ENCODE measurements around the gene IGF2R.

The IGF2R gene

GRCh38 chr6:160120087-160120486 lies 151.2 kb downstream of the IGF2R start:
- TF ChIP-seq, protein P1, sequence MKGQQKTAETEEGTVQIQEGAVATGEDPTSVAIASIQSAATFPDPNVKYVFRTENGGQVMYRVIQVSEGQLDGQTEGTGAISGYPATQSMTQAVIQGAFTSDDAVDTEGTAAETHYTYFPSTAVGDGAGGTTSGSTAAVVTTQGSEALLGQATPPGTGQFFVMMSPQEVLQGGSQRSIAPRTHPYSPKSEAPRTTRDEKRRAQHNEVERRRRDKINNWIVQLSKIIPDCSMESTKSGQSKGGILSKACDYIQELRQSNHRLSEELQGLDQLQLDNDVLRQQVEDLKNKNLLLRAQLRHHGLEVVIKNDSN (IDR thresholded peaks at IDR 0.05), result no peak
- no peak for TF ChIP-seq RAD21 (IDR thresholded peaks at IDR 0.05; ENCODE audit: low read depth)

DNA sequence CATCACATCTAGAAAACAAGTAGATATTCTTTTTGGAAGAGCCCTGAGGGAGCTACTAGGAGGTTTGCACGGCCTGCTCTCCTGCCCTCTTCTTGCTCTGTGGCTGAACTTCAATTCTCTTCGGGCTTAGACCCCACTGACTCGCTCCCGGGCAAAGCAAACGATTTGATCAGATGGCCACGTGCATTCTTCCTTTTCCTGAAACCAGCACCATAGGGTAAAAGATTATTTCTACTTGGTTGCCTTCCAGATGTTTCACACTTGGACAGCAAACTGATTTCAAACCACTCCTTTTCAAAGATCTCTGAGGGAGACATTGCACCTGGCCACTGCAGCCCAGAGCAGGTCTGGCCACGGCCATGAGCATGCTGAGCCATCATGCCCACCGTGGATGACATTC lies 152.7 kb downstream of the IGF2R start, which contains the start of gene SLC22A1:
SLC22A1 (plus strand) TSS at position 258 of the 400 bp plus-strand sequence; CDS start at position 379, 121 bp downstream.
- no peak for TF ChIP-seq YY1 (IDR thresholded peaks at IDR 0.05; ENCODE audit: low read depth)
- no peak for TF ChIP-seq TAF1 (IDR thresholded peaks at IDR 0.05; ENCODE audit: low read depth)
- TF ChIP-seq, protein P2, sequence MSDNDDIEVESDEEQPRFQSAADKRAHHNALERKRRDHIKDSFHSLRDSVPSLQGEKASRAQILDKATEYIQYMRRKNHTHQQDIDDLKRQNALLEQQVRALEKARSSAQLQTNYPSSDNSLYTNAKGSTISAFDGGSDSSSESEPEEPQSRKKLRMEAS (IDR thresholded peaks at IDR 0.05), result no peak
- TF ChIP-seq EP300 (IDR thresholded peaks at IDR 0.05; ENCODE audit: borderline replicate concordance), result no peak
- TF ChIP-seq REST (IDR thresholded peaks at IDR 0.05; ENCODE audit: low read depth), result no peak
- TF ChIP-seq ZBTB7A (IDR thresholded peaks at IDR 0.05; ENCODE audit: low read depth), result no peak
- TF ChIP-seq FOXM1 (IDR thresholded peaks at IDR 0.05; ENCODE audit: borderline replicate concordance, low read depth), result no peak
- TF ChIP-seq, protein P1 (IDR thresholded peaks at IDR 0.05), result no peak
- no peak for TF ChIP-seq NFIC (IDR thresholded peaks at IDR 0.05)
- TF ChIP-seq TEAD4 (IDR thresholded peaks at IDR 0.05), result no peak
- no peak for TF ChIP-seq TCF12 (IDR thresholded peaks at IDR 0.05; ENCODE audit: low read depth)
- TF ChIP-seq CEBPB (IDR thresholded peaks at IDR 0.05), result no peak
- TF ChIP-seq EGR1 (IDR thresholded peaks at IDR 0.05), result no peak
- no peak for TF ChIP-seq CREB1 (IDR thresholded peaks at IDR 0.05; ENCODE audit: low read depth)
- no peak for TF ChIP-seq RAD21 (IDR thresholded peaks at IDR 0.05; ENCODE audit: low read depth)

GRCh38 chr6:160121981-160122380 lies 153.1 kb downstream of the IGF2R start:
- no peak for TF ChIP-seq EGR1 (IDR thresholded peaks at IDR 0.05)
- no peak for TF ChIP-seq ZBTB7A (IDR thresholded peaks at IDR 0.05; ENCODE audit: low read depth)
- TF ChIP-seq, protein P2 (IDR thresholded peaks at IDR 0.05), result no peak
- no peak for TF ChIP-seq NFIC (IDR thresholded peaks at IDR 0.05)
- no peak for TF ChIP-seq TCF12 (IDR thresholded peaks at IDR 0.05; ENCODE audit: low read depth)
- no peak for TF ChIP-seq TAF1 (IDR thresholded peaks at IDR 0.05; ENCODE audit: low read depth)
- TF ChIP-seq RAD21 (IDR thresholded peaks at IDR 0.05; ENCODE audit: low read depth), result no peak

- TF ChIP-seq RAD21 (IDR thresholded peaks at IDR 0.05; ENCODE audit: low read depth) (no peak), REST (IDR thresholded peaks at IDR 0.05; ENCODE audit: low read depth) (no peak), YY1 (IDR thresholded peaks at IDR 0.05; ENCODE audit: low read depth) (no peak), EP300 (IDR thresholded peaks at IDR 0.05; ENCODE audit: borderline replicate concordance) (no peak), CREB1 (IDR thresholded peaks at IDR 0.05; ENCODE audit: low read depth) (no peak), TAF1 (IDR thresholded peaks at IDR 0.05; ENCODE audit: low read depth) (no peak), TCF12 (IDR thresholded peaks at IDR 0.05; ENCODE audit: low read depth) (no peak), ZBTB7A (IDR thresholded peaks at IDR 0.05; ENCODE audit: low read depth) (no peak), NFIC (IDR thresholded peaks at IDR 0.05) (no peak), EGR1 (IDR thresholded peaks at IDR 0.05) (no peak), TEAD4 (IDR thresholded peaks at IDR 0.05) (no peak), CEBPB (IDR thresholded peaks at IDR 0.05) (no peak)
- TF ChIP-seq, protein P2 (IDR thresholded peaks at IDR 0.05), result no peak
These were observed 153.9 kb downstream of the IGF2R start for GRCh38 chr6:160122744-160123143.

DNA sequence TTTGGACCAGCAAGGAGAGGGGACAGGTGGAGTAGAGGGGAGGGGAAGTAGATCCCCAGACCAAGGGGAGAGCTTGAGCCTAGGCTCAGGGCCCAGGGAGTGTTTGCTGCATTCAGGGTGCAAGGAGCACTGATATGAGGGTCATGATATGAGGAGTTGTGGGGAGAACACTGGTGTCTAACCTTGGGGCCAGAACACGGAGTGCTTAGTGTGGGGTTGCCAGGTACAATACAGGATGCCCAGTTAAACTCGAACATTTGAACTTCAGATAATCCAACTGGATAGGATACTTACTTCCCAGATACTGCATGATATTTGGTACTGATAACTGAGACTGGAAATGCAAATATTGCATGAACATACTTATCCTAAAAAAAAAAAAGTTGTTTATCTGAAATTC lies 155.1 kb downstream of the IGF2R start:
- TF ChIP-seq EP300 (IDR thresholded peaks at IDR 0.05; ENCODE audit: borderline replicate concordance) (no peak), EGR1 (IDR thresholded peaks at IDR 0.05) (no peak), CREB1 (IDR thresholded peaks at IDR 0.05; ENCODE audit: low read depth) (no peak), RAD21 (IDR thresholded peaks at IDR 0.05; ENCODE audit: low read depth) (no peak), TCF12 (IDR thresholded peaks at IDR 0.05; ENCODE audit: low read depth) (no peak), REST (IDR thresholded peaks at IDR 0.05; ENCODE audit: low read depth) (no peak)

All from Ishikawa (cell line).